ENCODE data around the gene RASA3.
"Not testable (repeated sequence)": the region's sequence is repeated elsewhere in the genome, so short reads cannot be mapped to it uniquely, and the experiment has no call there.

The RASA3 gene

GRCh38 chr13:114077099-114077932 is 55.1 kb downstream of the RASA3 start:
- no peak for DNase-seq

GRCh38 chr13:114076329-114077090 is 55.9 kb downstream of the RASA3 start:
- no peak for DNase-seq

- not testable (repeated sequence) for DNase-seq
Measured at GRCh38 chr13:114075811-114076210, 56.6 kb downstream of the RASA3 start.

- no peak for DNase-seq
Measured at GRCh38 chr13:114074671-114075315, 57.6 kb downstream of the RASA3 start.

GRCh38 chr13:114073881-114074612 is 58.4 kb downstream of the RASA3 start:
- no peak for DNase-seq

DNA sequence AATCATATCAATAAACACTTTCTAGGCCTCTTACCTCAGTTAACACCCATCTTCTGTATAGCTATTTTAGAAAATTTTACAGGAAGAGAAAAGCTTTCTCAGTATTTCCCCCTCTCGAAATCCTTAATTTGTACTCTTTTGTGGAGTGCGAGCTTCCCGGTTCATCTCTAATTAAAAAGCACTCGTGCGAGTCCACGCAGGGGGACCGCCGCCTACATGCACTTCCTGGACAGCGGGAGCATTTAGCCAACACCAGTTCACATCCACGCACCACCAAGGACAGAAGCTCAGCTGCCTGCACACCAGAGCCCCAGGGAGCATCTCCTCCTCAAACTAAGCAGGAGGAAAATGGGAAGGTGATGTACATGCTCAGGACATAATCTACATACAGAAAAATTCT is 60.0 kb downstream of the RASA3 start:
- DNase-seq = no peak

- DNase-seq = no peak
Measured at GRCh38 chr13:114071991-114072390, 60.4 kb downstream of the RASA3 start.

GRCh38 chr13:114071410-114071809 is 61.0 kb downstream of the RASA3 start:
- no peak for DNase-seq

GRCh38 chr13:114070098-114070799 is 62.2 kb downstream of the RASA3 start:
- DNase-seq = no peak

DNA sequence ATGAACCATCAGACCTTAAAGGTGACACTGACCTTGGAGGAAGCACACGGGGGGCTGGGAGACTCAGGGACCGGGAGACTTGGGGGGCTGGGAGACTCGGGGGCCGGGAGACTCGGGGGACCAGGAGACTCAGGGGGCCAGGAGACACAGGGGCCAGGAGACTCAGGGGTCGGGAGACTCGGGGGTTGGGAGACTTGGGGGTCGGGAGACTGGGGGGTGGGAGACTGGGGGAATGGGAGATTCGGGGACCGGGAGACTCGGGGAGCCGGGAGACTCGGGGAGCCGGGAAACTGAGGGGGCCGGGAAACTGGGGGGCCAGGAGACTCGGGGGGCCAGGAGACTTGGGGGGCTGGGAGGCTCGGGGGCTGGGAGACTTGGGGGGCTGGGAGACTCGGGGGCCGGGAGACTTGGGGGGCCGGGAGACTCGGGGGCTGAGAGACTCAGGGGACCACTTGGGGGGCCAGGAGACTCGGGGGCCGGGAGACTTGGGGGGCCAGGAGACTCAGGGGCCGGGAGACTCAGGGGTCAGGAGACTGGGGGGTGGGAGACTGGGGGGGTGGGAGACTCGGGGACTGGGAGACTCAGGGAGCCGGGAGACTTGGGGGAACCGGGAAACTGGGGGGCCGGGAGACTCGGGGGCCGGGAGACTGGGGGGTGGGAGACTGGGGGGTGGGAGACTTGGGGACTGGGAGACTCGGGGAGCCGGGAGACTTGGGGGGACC is 62.9 kb downstream of the RASA3 start:
- no peak for DNase-seq

GRCh38 chr13:114068656-114069318 is 63.6 kb downstream of the RASA3 start:
- DNase-seq = no peak

- DNase-seq = no peak
Measured at GRCh38 chr13:114067886-114068651, 64.4 kb downstream of the RASA3 start.

GRCh38 chr13:114067381-114067885 is 65.0 kb downstream of the RASA3 start:
- DNase-seq = no peak

DNA sequence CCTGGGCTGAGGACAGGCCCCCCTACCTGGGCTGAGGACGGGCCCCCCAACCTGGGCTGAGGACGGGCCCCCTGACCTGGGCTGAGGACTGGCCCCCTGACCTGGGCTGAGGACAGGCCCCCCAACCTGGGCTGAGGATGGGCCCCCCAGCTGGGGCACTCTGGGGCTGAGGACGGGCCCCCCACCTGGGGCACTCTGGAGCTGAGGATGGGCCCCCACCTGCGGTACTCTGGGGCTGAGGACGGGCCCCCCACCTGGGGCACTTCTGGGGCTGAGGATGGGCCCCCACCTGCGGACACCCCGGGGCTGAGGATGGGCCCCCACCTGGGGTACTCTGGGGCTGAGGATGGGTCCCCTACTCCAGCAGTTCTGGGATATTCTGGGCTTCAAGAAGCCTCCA is 65.5 kb downstream of the RASA3 start:
- DNase-seq = no peak

GRCh38 chr13:114065926-114066774 is 66.3 kb downstream of the RASA3 start:
- DNase-seq = no peak

- DNase-seq = peak; percentile 3
Measured at GRCh38 chr13:114065141-114065925, 67.1 kb downstream of the RASA3 start.

- no peak for DNase-seq
Measured at GRCh38 chr13:114064450-114065140, 67.8 kb downstream of the RASA3 start.

All from NCI-H524 treated with DMSO at 0.1 percent for 48 hours (cell line).